ENCODE measurements around the gene CRISP1. TPM values are rescaled to one million over a fixed set of nuclear protein-coding genes. Genes with fewer than 3 reads are reported as not detected.

CRISP1 gene
- total and polyA plus RNA-seq, 9 of the 15 experiments (the other 6 are each of a cell fraction or from before 2014, with no cell fraction given), result not detected

DNA sequence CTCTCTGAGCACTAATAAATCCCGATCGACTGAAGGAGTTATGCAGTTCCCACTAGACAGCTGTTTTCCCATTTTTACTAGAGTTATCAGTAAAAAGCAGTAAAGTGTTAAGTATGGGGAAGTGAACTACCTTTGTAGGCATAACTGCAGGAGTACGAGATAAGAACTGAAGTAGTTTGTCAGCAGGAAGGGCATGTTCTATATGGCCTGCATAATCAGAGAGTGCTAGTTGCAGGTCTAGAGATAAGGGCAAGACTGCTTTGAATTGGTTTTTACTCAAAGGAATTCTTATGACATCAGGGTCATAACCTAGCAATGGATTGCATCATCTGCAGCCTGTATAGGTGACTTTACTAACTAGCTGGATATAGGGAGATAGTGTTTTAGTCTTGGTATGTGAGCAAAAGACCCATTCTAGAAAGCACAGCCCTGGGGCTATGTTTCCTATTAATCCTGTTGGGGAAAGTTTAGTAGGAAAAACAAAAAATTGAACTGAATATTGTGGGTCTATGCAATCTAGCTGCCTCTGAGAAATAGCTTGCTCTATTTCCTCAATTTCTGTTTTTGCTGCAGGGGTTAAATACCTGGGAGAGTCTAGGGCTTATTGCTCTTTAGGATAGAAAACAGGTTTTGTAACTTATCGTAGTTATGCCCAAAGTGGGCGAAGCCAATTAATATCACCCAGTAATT, 22.6 kb upstream of the CRISP1 start (continued):
- TF ChIP-seq, protein P1, sequence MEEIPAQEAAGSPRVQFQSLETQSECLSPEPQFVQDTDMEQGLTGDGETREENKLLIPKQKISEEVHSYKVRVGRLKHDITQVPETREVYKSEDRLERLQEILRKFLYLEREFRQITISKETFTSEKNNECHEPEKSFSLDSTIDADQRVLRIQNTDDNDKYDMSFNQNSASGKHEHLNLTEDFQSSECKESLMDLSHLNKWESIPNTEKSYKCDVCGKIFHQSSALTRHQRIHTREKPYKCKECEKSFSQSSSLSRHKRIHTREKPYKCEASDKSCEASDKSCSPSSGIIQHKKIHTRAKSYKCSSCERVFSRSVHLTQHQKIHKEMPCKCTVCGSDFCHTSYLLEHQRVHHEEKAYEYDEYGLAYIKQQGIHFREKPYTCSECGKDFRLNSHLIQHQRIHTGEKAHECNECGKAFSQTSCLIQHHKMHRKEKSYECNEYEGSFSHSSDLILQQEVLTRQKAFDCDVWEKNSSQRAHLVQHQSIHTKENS (CRISPR knock-in tag; IDR thresholded peaks at IDR 0.05), result no peak
- TF ChIP-seq, protein P2, sequence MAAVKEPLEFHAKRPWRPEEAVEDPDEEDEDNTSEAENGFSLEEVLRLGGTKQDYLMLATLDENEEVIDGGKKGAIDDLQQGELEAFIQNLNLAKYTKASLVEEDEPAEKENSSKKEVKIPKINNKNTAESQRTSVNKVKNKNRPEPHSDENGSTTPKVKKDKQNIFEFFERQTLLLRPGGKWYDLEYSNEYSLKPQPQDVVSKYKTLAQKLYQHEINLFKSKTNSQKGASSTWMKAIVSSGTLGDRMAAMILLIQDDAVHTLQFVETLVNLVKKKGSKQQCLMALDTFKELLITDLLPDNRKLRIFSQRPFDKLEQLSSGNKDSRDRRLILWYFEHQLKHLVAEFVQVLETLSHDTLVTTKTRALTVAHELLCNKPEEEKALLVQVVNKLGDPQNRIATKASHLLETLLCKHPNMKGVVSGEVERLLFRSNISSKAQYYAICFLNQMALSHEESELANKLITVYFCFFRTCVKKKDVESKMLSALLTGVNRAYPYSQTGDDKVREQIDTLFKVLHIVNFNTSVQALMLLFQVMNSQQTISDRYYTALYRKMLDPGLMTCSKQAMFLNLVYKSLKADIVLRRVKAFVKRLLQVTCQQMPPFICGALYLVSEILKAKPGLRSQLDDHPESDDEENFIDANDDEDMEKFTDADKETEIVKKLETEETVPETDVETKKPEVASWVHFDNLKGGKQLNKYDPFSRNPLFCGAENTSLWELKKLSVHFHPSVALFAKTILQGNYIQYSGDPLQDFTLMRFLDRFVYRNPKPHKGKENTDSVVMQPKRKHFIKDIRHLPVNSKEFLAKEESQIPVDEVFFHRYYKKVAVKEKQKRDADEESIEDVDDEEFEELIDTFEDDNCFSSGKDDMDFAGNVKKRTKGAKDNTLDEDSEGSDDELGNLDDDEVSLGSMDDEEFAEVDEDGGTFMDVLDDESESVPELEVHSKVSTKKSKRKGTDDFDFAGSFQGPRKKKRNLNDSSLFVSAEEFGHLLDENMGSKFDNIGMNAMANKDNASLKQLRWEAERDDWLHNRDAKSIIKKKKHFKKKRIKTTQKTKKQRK (IDR thresholded peaks at IDR 0.05; ENCODE audit: borderline replicate concordance, low read depth, low read length), result no peak
- TF ChIP-seq U2AF1 (optimal IDR thresholded peaks at IDR 0.05; ENCODE audit: low read depth, low read length) (no peak), KDM4B (IDR thresholded peaks at IDR 0.05; ENCODE audit: borderline replicate concordance in 2 of 2, low read depth in 1 of 2) (no peak), GTF2A2 (tag; IDR thresholded peaks at IDR 0.05) (no peak), POLR3A (IDR thresholded peaks at IDR 0.05; ENCODE audit: borderline replicate concordance, extremely low read depth, insufficient read depth, insufficient read length) (no peak), PTTG1 (tag; IDR thresholded peaks at IDR 0.05; ENCODE audit: low read depth) (no peak), GABPB2 (CRISPR knock-in tag; conservative IDR thresholded peaks at IDR 0.05) (no peak), FOXJ3 (CRISPR knock-in tag; IDR thresholded peaks at IDR 0.05) (no peak), RB1 (IDR thresholded peaks at IDR 0.05; ENCODE audit: low read depth) (no peak; the same call in 1 of the 2 replicates), DMBX1 (CRISPR knock-in tag; IDR thresholded peaks at IDR 0.05; ENCODE audit: borderline replicate concordance) (peak; percentile 94), ZC3H11A (IDR thresholded peaks at IDR 0.05; ENCODE audit: low read depth, low read length) (no peak), ZNF584 (CRISPR knock-in tag; IDR thresholded peaks at IDR 0.05; ENCODE audit: low read depth) (peak; percentile 93), SMAD2 (IDR thresholded peaks at IDR 0.05; ENCODE audit: low read depth, low read length) (no peak), ZNF354B (CRISPR knock-in tag; IDR thresholded peaks at IDR 0.05) (no peak), PURB (CRISPR knock-in tag; IDR thresholded peaks at IDR 0.05; ENCODE audit: low read depth) (no peak)
- TF ChIP-seq, protein P3, sequence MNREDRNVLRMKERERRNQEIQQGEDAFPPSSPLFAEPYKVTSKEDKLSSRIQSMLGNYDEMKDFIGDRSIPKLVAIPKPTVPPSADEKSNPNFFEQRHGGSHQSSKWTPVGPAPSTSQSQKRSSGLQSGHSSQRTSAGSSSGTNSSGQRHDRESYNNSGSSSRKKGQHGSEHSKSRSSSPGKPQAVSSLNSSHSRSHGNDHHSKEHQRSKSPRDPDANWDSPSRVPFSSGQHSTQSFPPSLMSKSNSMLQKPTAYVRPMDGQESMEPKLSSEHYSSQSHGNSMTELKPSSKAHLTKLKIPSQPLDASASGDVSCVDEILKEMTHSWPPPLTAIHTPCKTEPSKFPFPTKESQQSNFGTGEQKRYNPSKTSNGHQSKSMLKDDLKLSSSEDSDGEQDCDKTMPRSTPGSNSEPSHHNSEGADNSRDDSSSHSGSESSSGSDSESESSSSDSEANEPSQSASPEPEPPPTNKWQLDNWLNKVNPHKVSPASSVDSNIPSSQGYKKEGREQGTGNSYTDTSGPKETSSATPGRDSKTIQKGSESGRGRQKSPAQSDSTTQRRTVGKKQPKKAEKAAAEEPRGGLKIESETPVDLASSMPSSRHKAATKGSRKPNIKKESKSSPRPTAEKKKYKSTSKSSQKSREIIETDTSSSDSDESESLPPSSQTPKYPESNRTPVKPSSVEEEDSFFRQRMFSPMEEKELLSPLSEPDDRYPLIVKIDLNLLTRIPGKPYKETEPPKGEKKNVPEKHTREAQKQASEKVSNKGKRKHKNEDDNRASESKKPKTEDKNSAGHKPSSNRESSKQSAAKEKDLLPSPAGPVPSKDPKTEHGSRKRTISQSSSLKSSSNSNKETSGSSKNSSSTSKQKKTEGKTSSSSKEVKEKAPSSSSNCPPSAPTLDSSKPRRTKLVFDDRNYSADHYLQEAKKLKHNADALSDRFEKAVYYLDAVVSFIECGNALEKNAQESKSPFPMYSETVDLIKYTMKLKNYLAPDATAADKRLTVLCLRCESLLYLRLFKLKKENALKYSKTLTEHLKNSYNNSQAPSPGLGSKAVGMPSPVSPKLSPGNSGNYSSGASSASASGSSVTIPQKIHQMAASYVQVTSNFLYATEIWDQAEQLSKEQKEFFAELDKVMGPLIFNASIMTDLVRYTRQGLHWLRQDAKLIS (CRISPR knock-in tag; IDR thresholded peaks at IDR 0.05), result no peak; the same call in 1 of the 2 replicates

Measured in K562 (cell line).